IPS-18a (cell line): ENCODE measurements around the gene INHBE.
A peak's percentile ranks its signal among the peaks of the same experiment; 100 is the strongest.

Experiments used
- H3K27ac ChIP-seq: one replicate; pipeline ENCODE4 v1.5.1; 2013; ENCODE audit warnings: low read length
- H3K27me3 ChIP-seq: one replicate; pipeline ENCODE4 v1.6.1; 2013; ENCODE audit warnings: mild to moderate bottlenecking, low read length; ENCODE audit not compliant: control insufficient read depth, insufficient read depth
- H3K36me3 ChIP-seq: one replicate; pipeline ENCODE4 v1.6.1; 2013; ENCODE audit warnings: low read depth, low read length; ENCODE audit not compliant: control insufficient read depth
- H3K4me1 ChIP-seq: one replicate; pipeline ENCODE4 v1.6.1; 2013; ENCODE audit warnings: low read depth, low read length; ENCODE audit not compliant: control insufficient read depth
- H3K4me3 ChIP-seq: one replicate; pipeline ENCODE4 v1.5.1; 2013; ENCODE audit warnings: low read length
- H3K9ac ChIP-seq: one replicate; pipeline ENCODE4 v1.6.1; 2013; ENCODE audit warnings: mild to moderate bottlenecking, low read length, moderate library complexity
- H3K9me3 ChIP-seq: one replicate; pipeline ENCODE4 v1.6.1; 2013; ENCODE audit warnings: low read depth, low read length; ENCODE audit not compliant: control insufficient read depth

Gene INHBE

DNA sequence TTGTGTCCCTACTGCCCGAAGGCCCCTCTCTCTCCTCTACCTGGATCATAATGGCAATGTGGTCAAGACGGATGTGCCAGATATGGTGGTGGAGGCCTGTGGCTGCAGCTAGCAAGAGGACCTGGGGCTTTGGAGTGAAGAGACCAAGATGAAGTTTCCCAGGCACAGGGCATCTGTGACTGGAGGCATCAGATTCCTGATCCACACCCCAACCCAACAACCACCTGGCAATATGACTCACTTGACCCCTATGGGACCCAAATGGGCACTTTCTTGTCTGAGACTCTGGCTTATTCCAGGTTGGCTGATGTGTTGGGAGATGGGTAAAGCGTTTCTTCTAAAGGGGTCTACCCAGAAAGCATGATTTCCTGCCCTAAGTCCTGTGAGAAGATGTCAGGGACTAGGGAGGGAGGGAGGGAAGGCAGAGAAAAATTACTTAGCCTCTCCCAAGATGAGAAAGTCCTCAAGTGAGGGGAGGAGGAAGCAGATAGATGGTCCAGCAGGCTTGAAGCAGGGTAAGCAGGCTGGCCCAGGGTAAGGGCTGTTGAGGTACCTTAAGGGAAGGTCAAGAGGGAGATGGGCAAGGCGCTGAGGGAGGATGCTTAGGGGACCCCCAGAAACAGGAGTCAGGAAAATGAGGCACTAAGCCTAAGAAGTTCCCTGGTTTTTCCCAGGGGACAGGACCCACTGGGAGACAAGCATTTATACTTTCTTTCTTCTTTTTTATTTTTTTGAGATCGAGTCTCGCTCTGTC, 1.8 kb downstream of the INHBE start:
- H3K9me3 ChIP-seq: no peaks in the 10 kb centered on the region
- H3K4me3 ChIP-seq: no peak overlapping the region
- H3K9ac ChIP-seq: no peak overlapping the region
- H3K4me1 ChIP-seq: peaks cover 30% of the 10 kb centered on the region
- no peak overlapping the region for H3K27ac ChIP-seq
- no peaks in the 10 kb centered on the region for H3K36me3 ChIP-seq
- no peaks in the 10 kb centered on the region for H3K27me3 ChIP-seq

GRCh38 chr12:57458665-57459054, 3.6 kb downstream of the INHBE start:
- H3K36me3 ChIP-seq: no peaks in the 10 kb centered on the region
- H3K4me1 ChIP-seq: peaks cover 26% of the 10 kb centered on the region
- no peaks in the 10 kb centered on the region for H3K27me3 ChIP-seq
- H3K9me3 ChIP-seq: no peaks in the 10 kb centered on the region
- H3K4me3 ChIP-seq: peak overlapping the region; percentile 65
- H3K9ac ChIP-seq: peak overlapping the region; percentile 33
- no peak overlapping the region for H3K27ac ChIP-seq

GRCh38 chr12:57459055-57459749, 4.1 kb downstream of the INHBE start:
- no peaks in the 10 kb centered on the region for H3K9me3 ChIP-seq
- H3K4me1 ChIP-seq: peaks cover 26% of the 10 kb centered on the region
- H3K9ac ChIP-seq: peak overlapping the region; percentile 33
- H3K27me3 ChIP-seq: no peaks in the 10 kb centered on the region
- H3K4me3 ChIP-seq: peak overlapping the region; percentile 65
- no peaks in the 10 kb centered on the region for H3K36me3 ChIP-seq
- H3K27ac ChIP-seq: no peak overlapping the region

DNA sequence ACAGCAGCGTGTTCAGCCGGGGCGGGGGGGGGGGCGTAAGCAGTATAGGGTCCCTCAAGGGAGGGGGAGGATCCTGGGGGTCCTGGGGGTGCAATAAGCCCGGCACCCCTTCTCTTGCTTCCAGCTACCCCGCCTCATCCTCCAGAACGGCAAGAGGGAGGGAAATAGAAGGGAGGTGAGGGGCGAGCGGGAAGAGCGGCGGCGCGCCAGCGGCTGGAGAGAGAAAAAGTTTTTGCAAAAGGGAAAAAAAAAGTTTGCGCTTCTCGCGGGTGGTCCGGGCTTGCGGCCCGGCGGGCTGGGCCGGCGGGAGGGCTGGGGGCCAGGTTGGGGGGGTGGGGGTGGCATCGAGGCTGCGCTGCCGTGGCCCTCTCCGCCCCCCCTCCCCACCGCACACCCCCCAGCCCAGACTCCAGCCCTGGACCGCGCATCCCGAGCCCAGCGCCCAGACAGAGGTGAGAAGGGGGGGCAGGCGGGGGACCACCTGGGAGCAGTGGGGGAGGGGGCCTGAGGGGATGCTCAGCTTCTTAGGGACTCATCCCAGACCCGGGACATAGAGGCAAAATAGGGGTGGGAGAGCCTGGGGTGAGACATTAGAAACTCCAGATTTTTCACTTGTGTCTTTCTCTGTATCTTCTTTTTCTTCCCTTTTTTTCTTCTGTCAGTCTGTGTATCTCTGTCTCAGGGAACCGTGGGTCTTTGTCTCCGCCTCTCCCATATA, 4.8 kb downstream of the INHBE start, which contains the start of gene GLI1:
GLI1 (plus strand) TSS at position 36 of the 718 bp plus-strand sequence. CDS start 3,907 bp downstream, outside the sequence.
- Histone ChIP-seq H3K4me1 (peaks cover 21% of the 10 kb centered on the region), H3K36me3 (no peaks in the 10 kb centered on the region), H3K27ac (no peak within 1 kb of the TSS), H3K4me3 (peak within 1 kb of the TSS; percentile 65), H3K9ac (peak within 1 kb of the TSS; percentile 74), H3K27me3 (no peaks in the 10 kb centered on the region), H3K9me3 (no peaks in the 10 kb centered on the region)

DNA sequence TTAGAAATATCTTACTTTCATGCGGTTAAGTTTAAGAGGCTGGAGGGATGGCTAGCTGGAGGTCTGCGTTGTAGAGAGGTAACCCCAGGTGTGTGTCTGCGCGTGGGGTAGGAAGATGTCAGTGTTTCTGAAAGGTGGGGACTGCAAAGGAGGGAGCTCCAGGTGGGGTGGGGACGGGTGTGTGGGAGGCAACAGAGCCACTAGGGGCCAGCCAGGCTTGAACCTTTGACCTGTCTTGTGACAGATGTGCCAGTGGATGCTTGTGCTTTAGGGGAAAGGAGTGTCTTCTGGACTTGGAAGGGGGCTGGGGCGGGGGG, 5.3 kb downstream of the INHBE start:
- Histone ChIP-seq H3K4me1 (peaks cover 16% of the 10 kb centered on the region), H3K36me3 (no peaks in the 10 kb centered on the region), H3K27me3 (no peaks in the 10 kb centered on the region), H3K9me3 (no peaks in the 10 kb centered on the region), H3K9ac (peak overlapping the region; percentile 74), H3K4me3 (peak overlapping the region; percentile 65), H3K27ac (no peak overlapping the region)

GRCh38 chr12:57460841-57461275, 5.8 kb downstream of the INHBE start:
- H3K27me3 ChIP-seq: no peaks in the 10 kb centered on the region
- no peaks in the 10 kb centered on the region for H3K9me3 ChIP-seq
- H3K4me1 ChIP-seq: peaks cover 12% of the 10 kb centered on the region
- H3K36me3 ChIP-seq: no peaks in the 10 kb centered on the region
- H3K27ac ChIP-seq: peak overlapping the region; percentile 84
- peak overlapping the region; percentile 65 for H3K4me3 ChIP-seq
- peak overlapping the region; percentile 74 for H3K9ac ChIP-seq

DNA sequence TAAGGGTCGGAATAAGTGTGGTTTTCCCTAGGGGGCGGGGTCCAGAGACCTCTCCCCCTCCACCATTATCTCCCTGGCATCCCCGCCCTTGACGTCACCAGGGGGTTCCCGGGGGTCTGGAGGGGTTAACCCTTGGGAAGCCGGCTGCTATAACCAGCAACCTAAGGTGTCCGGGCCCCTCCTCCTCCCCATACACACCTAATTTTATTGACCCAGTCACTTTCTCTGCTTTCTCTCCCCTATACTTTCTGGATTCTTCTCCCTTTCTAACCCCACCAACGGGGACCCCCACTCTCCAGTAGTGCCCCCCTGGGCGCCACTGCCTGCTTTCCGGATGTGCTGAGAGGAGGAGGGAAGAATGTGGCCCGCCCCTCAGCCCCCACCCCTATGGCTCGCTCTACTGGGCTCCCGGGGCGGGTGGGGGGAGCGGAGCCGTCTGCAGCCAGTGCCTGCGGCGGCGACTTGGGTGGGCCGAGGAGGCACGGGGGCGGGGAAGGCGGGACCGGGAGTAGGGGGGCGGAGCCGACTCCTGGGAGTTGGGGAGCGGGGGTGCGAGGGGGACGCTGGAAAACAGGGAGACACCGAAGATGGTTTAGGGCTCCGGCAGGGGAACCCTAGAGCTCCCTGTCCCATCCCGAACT, 6.3 kb downstream of the INHBE start:
- peak overlapping the region; percentile 84 for H3K27ac ChIP-seq
- no peaks in the 10 kb centered on the region for H3K27me3 ChIP-seq
- peaks cover 9% of the 10 kb centered on the region for H3K4me1 ChIP-seq
- peak overlapping the region; percentile 65 for H3K4me3 ChIP-seq
- no peaks in the 10 kb centered on the region for H3K9me3 ChIP-seq
- H3K9ac ChIP-seq: peak overlapping the region; percentile 74
- no peaks in the 10 kb centered on the region for H3K36me3 ChIP-seq

- no peaks in the 10 kb centered on the region for H3K36me3 ChIP-seq
- no peaks in the 10 kb centered on the region for H3K27me3 ChIP-seq
- H3K4me1 ChIP-seq: peaks cover 9% of the 10 kb centered on the region
- H3K9ac ChIP-seq: peak overlapping the region; percentile 49
- H3K9me3 ChIP-seq: no peaks in the 10 kb centered on the region
- H3K27ac ChIP-seq: no peak overlapping the region
- peak overlapping the region; percentile 65 for H3K4me3 ChIP-seq
Measured at GRCh38 chr12:57461917-57462250, 6.8 kb downstream of the INHBE start.

DNA sequence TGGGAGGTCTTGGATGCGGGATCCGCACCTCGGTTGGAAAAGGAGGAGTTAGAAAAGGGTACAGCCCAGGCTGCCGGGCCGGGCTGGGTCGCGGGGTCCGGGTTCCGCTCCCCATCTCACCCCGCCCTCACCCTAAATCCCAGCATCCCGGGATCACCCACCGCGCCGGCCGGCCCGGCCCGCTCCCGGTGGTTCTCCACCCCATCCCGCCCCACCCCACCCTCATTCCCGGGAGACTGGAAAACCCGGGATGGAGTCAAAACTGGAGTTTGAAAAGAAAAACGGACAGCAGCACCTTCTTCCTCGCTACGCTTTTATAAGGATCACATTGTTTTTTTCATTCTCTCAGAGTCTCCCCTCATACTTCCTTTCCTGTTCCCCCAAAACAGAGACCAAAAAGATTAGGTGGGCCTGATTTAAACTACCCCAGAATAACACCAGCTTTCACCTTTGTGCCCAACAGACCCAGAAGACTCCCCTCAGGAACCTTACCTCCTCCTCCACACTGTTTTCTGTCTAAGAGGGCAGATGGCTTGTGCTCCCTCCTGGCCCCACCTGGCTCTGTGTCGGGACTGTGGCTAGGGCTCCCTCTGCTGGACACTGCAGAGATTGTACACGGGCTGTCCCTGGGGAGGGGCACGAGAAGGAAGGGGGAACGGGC, 7.3 kb downstream of the INHBE start:
- peak overlapping the region; percentile 52 for H3K27ac ChIP-seq
- no peaks in the 10 kb centered on the region for H3K36me3 ChIP-seq
- no peaks in the 10 kb centered on the region for H3K9me3 ChIP-seq
- H3K27me3 ChIP-seq: no peaks in the 10 kb centered on the region
- peak overlapping the region; percentile 49 for H3K9ac ChIP-seq
- H3K4me1 ChIP-seq: peaks cover 9% of the 10 kb centered on the region
- peak overlapping the region; percentile 65 for H3K4me3 ChIP-seq

DNA sequence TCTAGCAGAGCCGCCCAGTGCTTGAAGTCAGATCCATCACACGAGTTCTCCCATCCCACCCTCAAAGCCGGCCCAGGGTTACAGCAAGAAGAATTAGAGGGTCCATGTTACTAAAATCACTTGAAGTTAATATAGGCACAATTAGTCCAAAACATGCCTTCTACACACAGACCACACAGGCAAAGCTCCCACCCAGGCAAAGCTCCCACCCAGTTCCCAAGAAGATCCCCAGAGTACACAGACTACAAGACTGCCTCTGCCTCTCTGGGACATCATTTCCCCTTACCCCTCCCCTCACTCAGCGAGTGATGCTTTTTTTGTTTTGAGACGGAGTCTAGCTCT, 7.8 kb downstream of the INHBE start:
- no peak overlapping the region for H3K4me3 ChIP-seq

DNA sequence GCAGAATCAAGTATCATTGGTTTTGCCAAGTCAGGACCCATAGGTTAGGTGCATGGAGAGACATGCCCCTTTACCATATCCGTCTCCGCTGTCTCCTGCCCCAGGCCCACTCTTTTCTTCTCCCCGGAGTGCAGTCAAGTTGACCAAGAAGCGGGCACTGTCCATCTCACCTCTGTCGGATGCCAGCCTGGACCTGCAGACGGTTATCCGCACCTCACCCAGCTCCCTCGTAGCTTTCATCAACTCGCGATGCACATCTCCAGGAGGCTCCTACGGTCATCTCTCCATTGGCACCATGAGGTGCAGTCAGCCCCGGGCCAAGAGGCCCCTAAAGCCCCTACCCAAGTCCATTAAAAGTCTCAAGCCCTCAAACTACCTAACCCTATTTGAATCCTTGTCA, 9.5 kb downstream of the INHBE start:
- H3K4me1 ChIP-seq: peaks cover 6% of the 10 kb centered on the region
- no peak overlapping the region for H3K27ac ChIP-seq
- H3K9me3 ChIP-seq: no peaks in the 10 kb centered on the region
- no peaks in the 10 kb centered on the region for H3K27me3 ChIP-seq
- H3K4me3 ChIP-seq: no peak overlapping the region
- H3K9ac ChIP-seq: no peak overlapping the region
- H3K36me3 ChIP-seq: no peaks in the 10 kb centered on the region

More for the DNA sequence above, 7.8 kb downstream of the INHBE start:
- no peaks in the 10 kb centered on the region for H3K27me3 ChIP-seq
- H3K9me3 ChIP-seq: no peaks in the 10 kb centered on the region
- no peak overlapping the region for H3K27ac ChIP-seq
- H3K36me3 ChIP-seq: no peaks in the 10 kb centered on the region
- no peak overlapping the region for H3K9ac ChIP-seq
- peaks cover 9% of the 10 kb centered on the region for H3K4me1 ChIP-seq
